Measurements from ENCODE around the gene EI24.
"Not testable (repeated sequence)": the region's sequence is repeated elsewhere in the genome, so short reads cannot be mapped to it uniquely, and the experiment has no call there.

EI24 gene

DNA sequence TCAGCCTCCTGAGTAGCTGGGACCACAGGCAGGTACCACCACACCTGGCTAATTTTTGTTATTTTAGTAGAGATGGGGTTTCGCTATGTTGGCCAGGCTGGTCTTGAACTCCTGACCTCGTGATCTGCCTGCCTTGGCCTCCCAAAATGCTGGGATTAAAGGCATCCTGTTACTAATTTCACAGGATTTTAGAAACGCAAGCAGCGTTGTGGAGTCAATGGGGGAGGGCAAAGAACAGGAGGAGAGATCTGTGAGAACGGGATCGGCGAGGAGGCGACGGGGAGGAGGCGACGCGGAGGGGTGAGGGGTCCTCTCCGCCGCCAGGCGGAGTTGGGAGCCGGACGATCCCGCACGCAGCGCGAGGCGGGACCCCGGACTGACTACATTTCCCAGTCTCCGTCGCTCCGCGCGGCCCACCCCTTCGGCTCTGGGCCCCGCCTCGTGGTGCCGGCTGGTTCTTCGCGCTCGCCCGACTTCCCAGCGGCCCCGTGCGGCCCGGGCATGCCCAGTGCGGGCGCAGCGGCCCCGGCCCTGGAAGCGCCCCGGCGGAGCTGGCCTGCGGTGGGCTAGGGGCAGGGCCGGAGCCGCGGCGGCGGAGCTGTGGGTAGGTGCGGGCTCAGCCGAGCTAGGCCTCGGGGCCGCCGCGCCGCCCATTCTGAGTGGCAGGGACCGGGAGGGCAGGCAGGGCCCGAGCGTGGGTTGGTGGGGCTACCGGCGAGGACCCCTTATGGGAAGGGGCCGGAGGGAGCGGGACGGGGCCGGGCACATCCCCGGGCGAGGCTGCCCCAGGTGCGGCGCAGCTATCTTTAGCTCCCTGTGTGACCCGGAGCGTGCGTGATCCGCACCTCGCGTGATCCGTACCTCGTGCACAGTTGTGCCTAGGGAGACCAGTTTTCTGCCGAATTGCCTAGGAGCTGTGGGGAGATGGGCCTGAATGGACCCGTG is at the start of gene EI24:
Gene EI24 (plus strand): TSS at position 508 of the 945 bp plus-strand sequence. CDS start 3,051 bp downstream, outside the sequence.
- DNase-seq (ENCODE audit: low read depth, low spot score), result peak; percentile 82

DNA sequence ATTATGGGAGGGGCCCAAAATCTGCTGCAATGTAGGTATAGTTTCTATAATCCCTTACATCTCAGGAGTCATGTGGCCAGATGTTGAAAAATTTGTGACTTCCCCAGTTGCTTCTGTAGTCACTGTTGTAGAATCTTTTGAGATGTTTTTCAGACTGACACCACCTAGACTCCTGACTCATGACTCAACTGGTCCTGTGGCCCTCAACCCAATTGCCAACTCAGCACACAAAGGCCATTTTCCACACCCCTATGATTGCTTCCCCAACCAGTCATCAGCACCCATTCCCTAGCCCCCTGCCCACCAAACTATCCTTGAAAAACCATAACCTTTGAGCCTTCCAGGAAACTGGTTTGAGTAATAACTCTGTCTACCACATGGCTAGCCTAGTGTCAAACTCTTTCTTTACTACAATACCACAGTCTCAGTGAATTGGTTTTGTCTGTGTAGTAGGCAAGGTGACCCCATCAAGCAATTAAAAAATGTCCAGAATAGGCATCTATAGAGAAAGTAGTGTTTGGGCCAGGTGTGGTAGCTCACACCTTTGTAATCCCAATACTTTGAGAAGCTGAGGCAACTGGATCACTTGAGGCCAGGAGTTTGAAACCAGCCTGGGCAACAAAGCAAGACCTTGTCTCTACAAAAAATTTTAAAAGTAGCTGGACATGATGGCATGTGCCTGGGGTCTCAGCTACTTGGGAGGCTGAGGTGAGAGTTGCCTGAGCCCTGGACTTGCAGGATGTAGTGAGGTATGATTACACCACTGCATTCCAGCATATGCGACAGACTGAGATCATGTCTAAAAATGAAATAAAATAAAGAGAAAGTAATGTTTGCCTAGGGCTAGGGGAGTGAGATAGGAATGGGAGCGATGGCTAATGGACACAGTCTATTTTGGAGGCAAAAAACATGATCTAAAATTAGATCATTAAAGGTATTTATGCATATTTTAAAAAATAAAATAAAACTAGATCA is 49.1 kb upstream of the EI24 start:
- no peak for DNase-seq (ENCODE audit: low read depth, low spot score)

DNA sequence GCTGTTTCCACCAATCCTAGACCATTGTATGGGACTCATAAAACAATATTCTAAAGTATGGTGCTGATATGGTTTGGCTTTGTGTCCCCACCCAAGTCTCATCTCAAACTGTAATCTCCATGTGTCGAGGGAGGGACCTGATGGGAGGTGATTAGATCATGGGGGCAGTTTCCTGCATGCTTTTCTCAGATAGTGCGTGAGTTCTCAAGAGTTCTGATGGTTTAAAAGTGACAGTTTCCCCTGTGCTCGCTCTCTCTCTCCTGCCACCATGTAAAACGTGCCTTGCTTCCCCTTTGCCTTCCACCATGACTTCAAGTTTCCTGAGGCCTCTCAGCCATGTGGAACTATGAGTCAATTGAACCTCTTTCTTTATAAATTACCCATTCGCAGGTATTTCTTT is 44.0 kb upstream of the EI24 start:
- DNase-seq (ENCODE audit: low read depth, low spot score), result no peak

DNA sequence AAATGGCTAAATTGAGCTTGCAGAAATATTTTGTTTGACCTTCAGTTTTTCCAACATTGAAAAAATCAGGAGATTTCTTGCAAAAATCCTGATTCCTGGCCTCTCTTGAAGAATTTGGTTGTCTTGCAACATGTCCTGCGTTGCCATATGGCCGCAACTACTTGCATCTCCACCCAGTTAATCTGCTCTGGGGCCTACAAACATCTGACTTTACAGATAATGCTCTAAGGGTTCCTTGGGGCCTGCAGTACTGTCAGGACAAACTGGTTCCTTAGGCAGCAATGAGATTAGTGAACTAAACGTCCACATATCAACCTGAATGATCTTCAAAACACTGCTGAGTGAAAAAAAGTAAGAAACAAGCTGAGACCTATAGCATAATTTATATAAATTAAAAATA is 36.6 kb upstream of the EI24 start:
- no peak for DNase-seq (ENCODE audit: low read depth, low spot score)

DNA sequence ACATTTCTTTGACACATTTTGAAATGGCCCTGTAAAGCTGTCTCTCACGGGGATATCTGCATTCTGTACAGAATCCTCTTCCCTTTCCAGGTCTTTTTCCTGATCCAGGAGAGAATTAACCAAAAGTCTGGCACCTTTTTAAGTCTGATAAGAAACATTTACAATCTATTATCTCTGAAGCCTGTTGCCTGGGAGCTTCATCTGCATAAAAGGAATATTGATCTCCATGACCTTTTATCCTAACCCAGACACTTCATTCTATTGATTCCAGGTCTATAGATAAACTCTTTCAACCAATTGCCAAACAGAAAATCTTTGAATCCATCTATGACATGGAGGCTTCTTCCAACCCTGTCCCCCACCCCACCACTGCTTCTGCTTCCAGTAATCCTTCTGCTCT is 33.7 kb upstream of the EI24 start:
- no peak for DNase-seq (ENCODE audit: low read depth, low spot score)

DNA sequence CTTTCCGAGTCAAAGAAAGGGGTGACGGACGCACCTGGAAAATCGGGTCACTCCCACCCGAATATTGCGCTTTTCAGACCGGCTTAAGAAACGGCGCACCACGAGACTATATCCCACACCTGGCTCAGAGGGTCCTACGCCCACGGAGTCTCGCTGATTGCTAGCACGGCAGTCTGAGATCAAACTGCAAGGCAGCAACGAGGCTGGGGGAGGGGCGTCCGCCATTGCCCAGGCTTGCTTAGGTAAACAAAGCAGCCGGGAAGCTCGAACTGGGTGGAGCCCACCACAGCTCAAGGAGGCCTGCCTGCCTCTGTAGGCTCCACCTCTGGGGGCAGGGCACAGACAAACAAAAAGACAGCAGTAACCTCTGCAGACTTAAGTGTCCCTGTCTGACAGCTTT is 32.4 kb upstream of the EI24 start:
- DNase-seq (ENCODE audit: low read depth, low spot score), result not testable (repeated sequence)

DNA sequence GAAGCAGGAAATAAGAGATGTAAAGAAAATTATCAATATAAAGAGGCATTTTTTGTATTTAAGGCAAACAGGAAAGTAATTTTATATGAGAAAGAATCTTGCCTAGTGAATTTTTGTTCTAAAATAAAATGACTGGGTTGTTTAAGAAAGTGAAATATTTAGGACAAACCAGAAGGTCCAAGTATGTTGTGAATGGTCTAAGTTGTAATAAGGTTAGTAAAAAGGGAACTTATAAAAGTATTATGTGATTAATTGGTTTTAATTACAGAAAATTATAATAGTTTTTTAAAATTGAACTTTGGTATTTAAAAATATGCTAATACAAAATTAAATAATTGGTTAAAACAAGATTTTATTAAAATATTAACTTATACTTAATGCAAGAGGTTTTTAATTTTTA is 26.6 kb upstream of the EI24 start:
- DNase-seq (ENCODE audit: low read depth, low spot score), result no peak

DNA sequence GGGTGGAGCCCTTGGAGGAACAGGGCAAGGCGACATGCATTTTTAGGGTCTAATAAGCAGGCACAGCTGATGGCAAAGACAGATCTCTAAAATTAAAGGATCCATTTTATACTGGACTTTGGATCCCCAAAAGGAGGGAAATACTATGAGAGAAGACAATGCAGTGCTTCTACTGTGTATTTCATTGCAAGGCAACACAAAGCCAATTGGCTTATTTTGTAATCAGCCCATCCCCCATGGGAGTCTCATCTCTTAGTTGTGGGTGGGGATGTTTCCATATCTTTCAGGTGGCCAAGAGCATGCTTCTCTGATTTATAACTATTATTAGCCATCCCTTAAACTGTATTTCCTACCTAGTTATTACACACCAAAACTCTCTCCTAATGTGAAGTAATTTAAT is 18.5 kb upstream of the EI24 start:
- DNase-seq (ENCODE audit: low read depth, low spot score), result no peak

DNA sequence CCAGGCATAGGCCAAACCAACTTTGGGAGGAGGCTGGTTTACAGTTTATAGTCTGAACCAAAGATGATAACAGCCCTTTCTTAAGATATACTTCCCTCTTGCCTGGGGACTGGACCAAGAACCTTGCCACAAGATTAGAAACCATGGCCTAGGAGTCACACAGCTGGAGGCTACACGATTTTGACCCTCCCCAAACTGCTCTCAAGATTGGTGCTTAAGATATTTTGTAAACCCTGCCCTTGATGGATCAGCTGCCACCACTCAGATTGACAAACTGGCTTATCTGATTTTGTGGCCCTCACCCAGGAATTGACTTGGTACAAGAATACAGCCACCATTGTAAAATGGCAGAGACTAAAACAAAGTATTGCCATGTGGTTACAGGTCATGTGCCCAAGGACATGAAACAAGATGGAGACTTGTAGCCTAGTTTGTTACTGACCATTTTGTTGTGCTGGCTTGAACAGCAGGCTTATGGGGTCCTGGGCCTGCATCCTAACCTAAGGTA is 17.4 kb upstream of the EI24 start:
- DNase-seq (ENCODE audit: low read depth, low spot score), result no peak

DNA sequence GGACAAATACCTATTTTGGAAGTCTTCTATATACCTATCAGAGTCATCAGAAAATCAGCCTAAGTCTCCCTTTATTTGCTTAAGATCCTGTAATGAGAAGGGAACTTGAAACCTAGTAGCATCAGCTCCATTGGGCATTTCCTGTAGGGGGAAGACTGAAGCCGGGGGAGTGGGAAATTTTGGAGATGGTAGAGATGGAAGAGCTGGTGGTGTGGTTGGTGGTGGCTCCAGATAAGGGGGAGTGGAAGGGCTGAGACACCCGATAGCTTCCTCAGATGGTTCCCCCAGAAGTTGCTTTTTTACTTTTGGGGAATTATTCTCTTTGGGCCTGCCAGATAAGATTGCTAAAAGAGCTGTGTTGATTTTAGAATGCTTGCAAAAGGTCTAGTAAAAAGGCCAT is 16.4 kb upstream of the EI24 start:
- DNase-seq (ENCODE audit: low read depth, low spot score), result no peak

DNA sequence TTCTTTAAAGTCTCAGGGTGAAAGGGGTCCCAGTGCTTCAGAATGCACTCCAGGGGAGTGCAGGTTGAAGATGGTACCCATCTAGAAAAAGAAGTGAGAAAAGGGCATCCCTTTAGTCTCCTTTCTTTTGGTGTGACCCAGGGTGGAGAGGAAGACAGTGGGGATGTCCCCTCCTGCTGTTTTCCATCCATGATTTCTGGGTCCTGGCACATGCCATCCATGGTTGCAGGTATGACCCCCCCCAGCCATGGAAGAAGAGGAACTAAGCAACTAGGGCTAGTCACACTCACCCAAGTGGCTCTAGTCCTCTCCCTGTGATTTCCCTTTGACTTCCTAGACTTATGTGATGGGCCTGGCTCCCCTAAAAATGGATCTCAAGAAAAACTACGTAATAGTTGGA is 15.9 kb upstream of the EI24 start:
- DNase-seq (ENCODE audit: low read depth, low spot score), result no peak

DNA sequence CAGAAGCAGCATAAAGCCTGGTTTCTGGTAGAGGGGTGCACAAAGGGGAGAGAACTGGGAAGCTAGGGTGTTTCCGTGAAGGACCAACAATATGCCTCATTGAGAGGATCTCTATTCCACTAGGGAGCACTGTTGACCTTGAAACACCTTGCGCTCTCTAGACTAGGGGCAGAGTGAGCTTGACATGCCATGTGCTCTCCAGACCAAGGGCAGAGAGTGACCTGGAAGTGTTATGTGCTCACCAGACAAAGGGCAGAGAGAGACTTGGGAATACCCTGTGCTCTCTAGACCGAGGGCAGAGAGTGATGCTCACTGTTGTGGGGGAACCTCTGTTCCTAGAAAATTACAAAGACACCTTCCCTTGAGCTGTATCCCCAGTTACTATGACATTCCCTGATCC is 15.2 kb upstream of the EI24 start:
- no peak for DNase-seq (ENCODE audit: low read depth, low spot score)

DNA sequence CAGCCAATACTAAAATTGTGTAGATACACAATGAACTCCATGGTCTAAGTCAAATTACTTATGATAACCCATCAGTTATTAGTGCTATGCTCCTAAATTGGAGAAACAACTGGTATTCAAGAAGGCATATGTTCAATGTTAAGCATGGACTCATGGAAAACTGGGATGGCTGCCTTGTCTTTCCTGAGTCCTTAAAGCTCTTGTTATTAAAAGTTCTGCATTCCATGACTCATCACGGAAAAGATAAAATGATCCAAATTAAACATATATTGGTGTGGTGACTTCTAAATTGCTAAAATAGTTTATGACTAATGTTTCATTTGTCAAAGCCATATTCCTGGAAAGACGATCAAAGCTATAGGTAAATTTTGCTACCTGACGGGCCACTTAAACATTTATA is 9.4 kb upstream of the EI24 start:
- DNase-seq (ENCODE audit: low read depth, low spot score), result no peak

DNA sequence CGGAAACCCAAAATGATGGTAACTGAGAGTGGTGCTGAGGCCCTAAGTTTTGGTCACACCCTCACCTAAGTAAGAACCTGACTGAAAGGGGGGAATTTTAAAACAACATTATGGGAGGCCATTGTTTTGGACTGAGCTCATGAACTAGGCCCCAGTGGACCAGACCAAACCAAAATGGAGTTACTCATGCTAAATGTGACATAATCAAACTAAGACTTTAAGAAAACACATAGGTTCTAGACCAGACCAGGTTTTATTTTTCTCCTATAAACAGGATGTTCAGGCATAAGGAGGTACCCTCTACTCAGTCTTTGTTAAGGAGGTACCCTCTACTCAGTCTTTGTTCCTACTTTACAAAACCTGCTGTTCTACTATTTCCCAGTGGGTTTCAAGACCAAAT is 7.4 kb upstream of the EI24 start:
- no peak for DNase-seq (ENCODE audit: low read depth, low spot score)

DNA sequence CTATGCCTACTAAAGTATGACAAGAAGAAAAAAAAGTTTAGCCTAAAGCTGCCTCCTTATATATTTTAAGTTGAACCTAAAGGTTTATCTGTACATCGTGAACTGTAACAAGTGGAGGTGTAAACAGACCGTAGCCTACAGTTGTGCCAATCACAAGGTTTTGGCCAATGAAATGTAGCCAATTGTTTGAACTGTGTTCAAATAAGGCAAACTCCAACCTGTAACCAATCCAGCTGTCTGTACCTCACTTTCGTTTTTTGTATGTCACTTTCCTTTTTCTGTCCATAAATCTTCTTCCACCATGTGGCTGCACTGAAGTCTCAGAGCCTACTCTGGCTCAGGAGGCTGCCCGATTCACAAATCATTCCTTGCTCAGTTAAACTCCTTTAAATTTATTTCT is 6.8 kb upstream of the EI24 start:
- DNase-seq (ENCODE audit: low read depth, low spot score), result no peak

DNA sequence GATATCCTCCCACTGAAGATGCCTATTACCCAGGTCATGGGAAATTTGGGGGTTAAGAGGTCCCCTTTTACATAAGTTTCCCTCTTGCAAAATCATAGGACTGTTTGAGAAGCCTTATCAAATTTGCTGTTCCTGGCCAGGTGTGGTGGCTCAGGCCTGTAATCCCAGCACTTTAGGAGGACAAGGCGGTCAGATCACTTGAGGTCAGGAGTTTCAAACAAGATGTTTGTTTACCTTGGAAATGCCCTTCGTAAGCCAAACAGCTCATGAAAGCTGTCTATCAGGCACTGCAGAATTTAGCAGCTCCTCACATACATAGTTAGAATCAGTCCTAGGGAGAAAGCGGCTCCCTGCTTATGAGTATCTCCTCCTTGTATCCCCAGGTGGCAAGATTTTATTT is 4.9 kb upstream of the EI24 start:
- no peak for DNase-seq (ENCODE audit: low read depth, low spot score)

DNA sequence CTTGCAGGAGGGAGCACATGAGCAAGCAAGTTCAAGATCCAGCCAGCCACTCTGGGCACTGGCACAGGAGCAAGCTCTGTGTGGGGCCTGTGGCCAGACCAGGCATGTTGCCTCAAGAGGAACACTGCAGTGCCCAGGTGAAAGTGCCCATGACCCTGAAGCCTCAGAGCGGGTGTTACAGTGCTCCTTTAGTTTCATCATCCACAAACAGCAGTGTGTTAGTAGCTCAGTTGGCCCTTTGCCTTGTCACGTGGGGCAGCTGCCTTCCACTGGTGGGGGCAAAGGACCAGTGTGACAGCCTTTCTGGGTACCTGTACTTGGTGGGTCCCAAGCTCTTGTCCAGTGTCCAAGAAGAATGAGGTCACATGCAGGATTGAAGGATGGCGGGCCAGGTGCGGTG is 3.0 kb upstream of the EI24 start:
- no peak for DNase-seq (ENCODE audit: low read depth, low spot score)

DNA sequence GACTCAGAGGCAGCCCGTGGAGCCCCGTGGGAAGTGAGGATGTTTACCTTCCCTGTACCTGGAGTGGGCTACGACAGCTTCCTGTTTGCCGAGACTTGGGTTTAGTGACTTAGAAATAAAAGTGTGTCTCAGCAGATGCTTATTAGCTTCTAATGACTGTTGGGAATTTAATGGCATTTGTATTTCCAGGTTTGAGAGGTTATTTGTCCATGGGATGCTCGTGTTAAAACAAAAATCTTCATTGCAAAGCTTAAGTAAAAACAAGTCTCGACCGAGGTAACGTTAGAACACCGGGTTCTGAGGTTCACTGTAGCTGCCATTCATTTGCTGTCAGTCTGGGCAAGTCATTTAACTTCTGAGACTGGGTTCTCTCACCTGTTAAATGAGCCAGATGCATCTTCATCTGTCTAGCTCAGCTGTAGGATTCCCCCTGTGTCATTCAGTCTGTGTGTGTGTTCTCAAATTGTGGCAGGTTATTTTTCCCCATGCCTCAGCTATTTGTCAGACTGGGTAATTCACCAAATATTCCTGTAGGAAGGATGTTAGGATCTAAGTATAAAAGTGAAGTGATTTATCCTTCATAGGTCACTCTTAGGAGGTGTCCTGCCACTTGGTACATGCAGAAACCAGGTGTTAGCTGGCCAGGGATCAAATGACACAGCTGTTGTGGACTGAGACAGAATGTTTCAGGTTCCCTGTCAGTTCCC is 791 bp downstream of the EI24 start:
- no peak for DNase-seq (ENCODE audit: low read depth, low spot score)

DNA sequence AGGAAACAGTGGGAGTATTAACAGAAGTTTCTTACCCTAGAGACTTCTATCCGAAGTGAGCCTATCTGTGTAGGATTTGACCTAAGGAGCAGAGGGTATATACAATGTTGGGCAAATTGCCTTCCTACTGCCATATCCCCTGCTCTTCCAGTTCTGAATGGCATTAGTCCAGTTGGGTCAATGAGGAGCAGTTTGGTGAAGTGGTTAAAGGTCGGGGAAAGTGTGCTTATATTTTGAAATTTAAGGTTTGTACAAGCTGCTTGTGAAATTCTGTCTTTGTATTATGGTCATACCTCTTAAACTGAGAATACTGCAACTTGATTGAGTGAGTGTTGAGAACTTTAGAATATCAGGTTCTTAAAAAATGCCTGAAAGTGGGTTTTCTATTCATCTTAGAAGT is 1.7 kb downstream of the EI24 start:
- DNase-seq (ENCODE audit: low read depth, low spot score), result no peak

DNA sequence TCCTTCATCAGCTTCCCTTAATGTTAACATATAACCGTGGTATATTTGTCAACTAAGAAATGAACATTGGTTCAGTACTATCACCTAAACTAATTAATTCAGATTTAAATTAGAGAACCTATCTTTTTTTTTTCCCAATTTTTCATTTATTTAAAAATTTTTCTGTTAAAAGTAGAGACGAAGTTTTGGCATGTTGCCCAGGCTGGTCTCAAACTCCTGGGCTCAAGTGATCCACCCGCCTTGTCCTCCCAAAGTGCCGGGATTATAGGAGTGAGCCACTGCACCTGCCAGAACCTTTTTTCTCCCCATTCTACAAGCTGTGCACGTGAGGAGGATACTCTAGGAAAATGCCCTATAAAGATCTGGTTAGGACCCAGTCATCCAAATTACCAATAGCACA is 3.6 kb downstream of the EI24 start:
- no peak for DNase-seq (ENCODE audit: low read depth, low spot score)

DNA sequence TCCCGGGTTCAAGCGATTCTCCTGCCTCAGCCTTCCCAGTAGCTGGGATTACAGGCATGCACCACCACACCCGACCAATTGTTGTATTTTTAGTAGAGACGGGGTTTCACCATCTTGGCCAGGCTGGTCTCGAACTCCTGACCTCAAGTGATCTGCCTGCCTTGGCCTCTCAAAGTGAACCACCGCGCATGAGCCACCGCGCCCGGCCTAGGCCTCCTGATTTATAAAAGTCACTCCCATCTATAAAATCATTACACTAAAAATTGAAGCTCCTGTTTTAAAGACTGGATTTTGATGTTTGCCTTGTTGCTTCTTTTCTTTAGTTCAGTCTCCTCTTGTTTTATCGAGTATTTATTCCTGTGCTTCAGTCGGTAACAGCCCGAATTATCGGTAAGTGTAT is 7.9 kb downstream of the EI24 start:
- not testable (repeated sequence) for DNase-seq (ENCODE audit: low read depth, low spot score)

DNA sequence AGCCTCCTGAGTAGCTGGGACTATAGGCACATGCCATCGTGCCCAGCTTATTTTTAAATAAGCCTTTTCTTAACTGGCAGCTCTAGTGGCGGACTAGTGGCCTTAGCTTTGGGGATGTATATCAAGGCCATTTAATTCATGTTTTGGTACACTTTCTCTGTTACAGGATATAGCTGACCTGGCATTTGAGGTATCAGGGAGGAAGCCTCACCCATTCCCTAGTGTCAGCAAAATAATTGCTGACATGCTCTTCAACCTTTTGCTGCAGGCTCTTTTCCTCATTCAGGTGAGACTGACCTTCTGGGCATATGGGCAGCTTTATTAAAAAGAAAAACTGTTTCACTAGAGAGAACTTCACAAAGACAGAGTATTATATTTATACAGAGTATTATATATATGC is 9.5 kb downstream of the EI24 start:
- no peak for DNase-seq (ENCODE audit: low read depth, low spot score)

Measured in activated naive CD8-positive, alpha-beta T cell treated with anti-CD3 and anti-CD28 coated beads, Interleukin-2, amount 50 U/mL, for 16 hours (primary cell).